ENCODE data around the gene ZNF70.
"Not testable (repeated sequence)": the region's sequence is repeated elsewhere in the genome, so short reads cannot be mapped to it uniquely, and the experiment has no call there.

Gene ZNF70

DNA sequence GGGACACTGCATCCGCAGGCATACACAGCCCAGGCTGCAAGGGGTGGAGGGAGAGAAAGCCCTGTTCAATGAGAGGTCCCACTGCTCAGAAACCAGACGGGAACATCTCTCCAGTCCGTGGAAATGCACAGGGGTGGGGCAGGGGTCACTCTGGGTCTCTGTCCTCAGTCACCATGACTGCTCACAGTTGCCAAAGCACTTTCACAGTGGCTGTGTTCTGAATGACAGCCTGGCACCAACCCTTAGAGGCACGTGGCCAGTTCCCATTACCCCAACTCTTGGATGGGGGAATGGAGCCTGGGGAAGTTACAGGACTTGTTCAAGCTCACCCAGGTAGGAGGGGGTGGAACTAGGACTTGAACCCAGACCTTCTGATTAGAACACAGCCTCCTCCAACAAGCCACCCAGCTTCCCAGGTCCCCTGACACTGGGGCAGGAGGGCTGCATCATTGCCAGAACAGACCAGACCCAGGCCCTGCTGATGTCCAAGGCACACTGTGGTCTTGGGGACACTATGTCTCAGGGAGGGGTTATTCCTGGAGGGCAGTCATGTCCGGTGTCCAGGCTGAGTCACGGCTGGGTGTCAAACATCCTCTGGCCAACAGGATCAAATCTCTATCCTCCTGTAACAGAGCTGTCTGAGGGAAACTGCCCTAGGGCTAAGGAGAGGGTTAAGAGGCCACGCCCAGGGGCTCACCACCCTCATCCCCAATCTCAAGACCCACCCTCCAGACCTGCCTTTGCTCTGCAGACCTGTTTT is 8.2 kb downstream of the ZNF70 start:
- no peak overlapping the region for H3K4me3 ChIP-seq (ENCODE audit: low read depth in 1 of 2, low read length in 2 of 2)
- no peaks in the 10 kb centered on the region for H3K4me1 ChIP-seq (ENCODE audit: control insufficient read depth in 1 of 2, insufficient read depth in 2 of 2, low read length in 2 of 2)
- peaks cover 14 to 27% of the 10 kb centered on the region in 2 donors for H3K36me3 ChIP-seq (ENCODE audit: control insufficient read depth in 1 of 2, insufficient read depth in 2 of 2, low read length in 2 of 2)
- H3K27ac ChIP-seq (ENCODE audit: low read length), result no peak overlapping the region
- no peaks in the 10 kb centered on the region for H3K27me3 ChIP-seq (ENCODE audit: low read depth, low read length)
- H3K9me3 ChIP-seq (ENCODE audit: control insufficient read depth in 1 of 2, low read length in 2 of 2), result no peaks in the 10 kb centered on the region

DNA sequence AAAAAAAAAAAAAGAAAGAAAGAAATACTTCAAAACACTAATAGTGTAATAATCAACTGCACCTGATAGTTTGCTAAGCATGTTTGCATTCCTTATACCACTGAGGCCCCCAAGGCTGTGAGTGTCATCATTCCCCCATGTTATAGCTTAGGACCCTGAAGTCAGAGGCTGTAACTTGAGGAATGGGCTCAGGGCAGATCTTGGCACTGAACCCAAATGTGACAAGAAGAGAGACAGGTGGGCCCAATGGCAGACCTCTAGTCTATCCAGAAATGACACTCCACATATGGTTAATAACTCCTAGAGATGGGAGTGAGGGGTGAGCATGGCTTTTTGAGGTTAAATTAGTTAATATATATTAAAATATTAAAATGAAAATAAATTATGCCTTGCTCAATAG is 13.2 kb downstream of the ZNF70 start:
- Histone ChIP-seq H3K4me1 (ENCODE audit: control insufficient read depth in 1 of 2, insufficient read depth in 2 of 2, low read length in 2 of 2) (no peaks in the 10 kb centered on the region), H3K27me3 (ENCODE audit: low read depth, low read length) (no peaks in the 10 kb centered on the region), H3K36me3 (ENCODE audit: control insufficient read depth in 1 of 2, insufficient read depth in 2 of 2, low read length in 2 of 2) (peaks cover 0 to 1% of the 10 kb centered on the region in 2 donors), H3K4me3 (ENCODE audit: low read depth in 1 of 2, low read length in 2 of 2) (no peak overlapping the region), H3K9me3 (ENCODE audit: control insufficient read depth in 1 of 2, low read length in 2 of 2) (no peaks in the 10 kb centered on the region), H3K27ac (ENCODE audit: low read length) (no peak overlapping the region)

DNA sequence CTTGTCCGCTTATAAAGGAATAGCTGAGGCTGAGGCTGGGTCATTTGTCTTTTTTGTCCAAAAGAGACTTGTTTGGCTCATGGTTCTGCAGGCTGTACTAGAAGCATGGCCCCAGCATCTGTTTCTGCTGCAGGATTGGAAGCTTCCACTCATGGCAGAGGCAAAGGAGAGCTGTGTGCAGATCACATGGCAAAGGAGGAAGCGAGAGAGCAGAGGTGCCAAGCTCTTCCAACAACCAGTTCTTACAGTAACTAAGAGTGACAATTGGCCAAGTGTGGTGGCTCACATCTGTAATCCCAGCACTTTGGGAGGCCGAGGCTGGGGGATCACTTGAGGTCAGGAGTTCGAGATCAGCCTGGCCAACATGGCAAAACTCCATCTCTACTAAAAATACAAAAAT is 22.8 kb downstream of the ZNF70 start:
- not testable (repeated sequence) for H3K36me3 ChIP-seq (ENCODE audit: control insufficient read depth in 1 of 2, insufficient read depth in 2 of 2, low read length in 2 of 2); H3K4me1 ChIP-seq (ENCODE audit: control insufficient read depth in 1 of 2, insufficient read depth in 2 of 2, low read length in 2 of 2); H3K27me3 ChIP-seq (ENCODE audit: low read depth, low read length); H3K4me3 ChIP-seq (ENCODE audit: low read depth in 1 of 2, low read length in 2 of 2); H3K27ac ChIP-seq (ENCODE audit: low read length); H3K9me3 ChIP-seq (ENCODE audit: control insufficient read depth in 1 of 2, low read length in 2 of 2)

DNA sequence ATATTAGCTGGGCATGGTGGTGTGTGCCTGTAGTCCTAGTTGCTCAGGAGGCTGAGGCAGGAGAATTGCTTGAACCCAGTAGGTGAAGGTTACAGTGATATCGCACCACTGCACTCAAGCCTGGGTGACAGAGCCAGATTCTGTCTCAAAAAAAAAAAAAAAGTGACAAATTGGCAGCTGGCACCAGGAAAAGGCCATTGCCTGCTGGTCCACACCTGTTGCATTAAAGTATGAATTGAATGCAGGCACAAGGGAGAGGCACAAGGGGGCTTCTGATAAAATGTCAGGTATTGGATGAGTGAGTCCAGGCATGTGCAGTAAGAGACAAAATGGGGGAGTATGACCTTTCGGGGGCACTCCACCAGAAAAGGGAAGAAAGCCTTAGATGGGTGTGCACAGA is 28.2 kb downstream of the ZNF70 start:
- no peaks in the 10 kb centered on the region for H3K36me3 ChIP-seq (ENCODE audit: control insufficient read depth in 1 of 2, insufficient read depth in 2 of 2, low read length in 2 of 2)

DNA sequence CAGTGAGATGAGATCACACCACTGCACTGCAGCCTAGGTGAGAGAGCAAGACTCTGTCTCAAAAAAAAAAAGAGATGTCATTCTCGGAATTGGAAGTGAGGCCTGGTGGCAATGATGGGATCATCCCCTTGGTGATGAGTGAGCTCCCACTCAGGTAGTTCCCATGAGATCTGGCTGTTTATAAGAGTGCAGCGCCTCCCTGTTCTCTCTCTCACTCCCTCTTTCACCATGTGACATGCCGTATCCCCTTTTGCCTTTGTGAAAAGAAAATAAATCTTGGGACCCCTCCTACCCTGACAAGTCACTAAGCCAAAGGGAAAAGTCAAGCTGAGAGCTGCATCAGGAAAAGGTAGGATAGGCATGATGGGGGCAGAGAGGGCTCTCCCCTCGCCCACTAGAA is 28.8 kb downstream of the ZNF70 start:
- Histone ChIP-seq H3K36me3 (ENCODE audit: control insufficient read depth in 1 of 2, insufficient read depth in 2 of 2, low read length in 2 of 2) (no peaks in the 10 kb centered on the region), H3K27me3 (ENCODE audit: low read depth, low read length) (no peaks in the 10 kb centered on the region), H3K27ac (ENCODE audit: low read length) (no peak overlapping the region), H3K4me1 (ENCODE audit: control insufficient read depth in 1 of 2, insufficient read depth in 2 of 2, low read length in 2 of 2) (peaks cover 0 to 3% of the 10 kb centered on the region in 2 donors), H3K4me3 (ENCODE audit: low read depth in 1 of 2, low read length in 2 of 2) (no peak overlapping the region), H3K9me3 (ENCODE audit: control insufficient read depth in 1 of 2, low read length in 2 of 2) (no peaks in the 10 kb centered on the region)

More for the DNA sequence above, 28.2 kb downstream of the ZNF70 start:
- Histone ChIP-seq H3K4me1 (ENCODE audit: control insufficient read depth in 1 of 2, insufficient read depth in 2 of 2, low read length in 2 of 2) (no peaks in the 10 kb centered on the region), H3K4me3 (ENCODE audit: low read depth in 1 of 2, low read length in 2 of 2) (no peak overlapping the region), H3K9me3 (ENCODE audit: control insufficient read depth in 1 of 2, low read length in 2 of 2) (no peaks in the 10 kb centered on the region), H3K27ac (ENCODE audit: low read length) (no peak overlapping the region), H3K27me3 (ENCODE audit: low read depth, low read length) (no peaks in the 10 kb centered on the region)

DNA sequence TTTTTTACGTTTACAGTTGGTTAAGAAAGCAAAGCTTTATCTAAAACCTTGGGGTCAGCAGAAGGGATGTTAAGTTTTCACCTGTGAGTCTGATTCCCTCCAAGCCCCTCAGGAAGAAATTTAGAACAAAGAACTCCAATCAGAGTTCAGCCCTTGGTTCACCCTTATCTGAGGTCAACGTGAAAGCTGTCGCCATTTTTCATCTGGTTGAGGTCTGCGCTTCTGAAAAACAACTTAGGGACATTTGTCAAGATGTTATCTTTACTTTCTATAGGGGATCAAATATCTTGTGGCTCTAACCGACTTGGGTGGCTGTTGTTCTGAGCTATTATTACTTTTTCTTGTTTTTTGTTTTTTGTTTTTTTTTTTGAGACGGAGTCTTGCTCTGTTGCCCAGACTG is 30.1 kb downstream of the ZNF70 start:
- Histone ChIP-seq H3K36me3 (ENCODE audit: control insufficient read depth in 1 of 2, insufficient read depth in 2 of 2, low read length in 2 of 2) (no peaks in the 10 kb centered on the region), H3K27ac (ENCODE audit: low read length) (no peak overlapping the region), H3K4me3 (ENCODE audit: low read depth in 1 of 2, low read length in 2 of 2) (no peak overlapping the region), H3K27me3 (ENCODE audit: low read depth, low read length) (no peaks in the 10 kb centered on the region), H3K4me1 (ENCODE audit: control insufficient read depth in 1 of 2, insufficient read depth in 2 of 2, low read length in 2 of 2) (peaks cover 0 to 8% of the 10 kb centered on the region in 2 donors), H3K9me3 (ENCODE audit: control insufficient read depth in 1 of 2, low read length in 2 of 2) (no peaks in the 10 kb centered on the region)

DNA sequence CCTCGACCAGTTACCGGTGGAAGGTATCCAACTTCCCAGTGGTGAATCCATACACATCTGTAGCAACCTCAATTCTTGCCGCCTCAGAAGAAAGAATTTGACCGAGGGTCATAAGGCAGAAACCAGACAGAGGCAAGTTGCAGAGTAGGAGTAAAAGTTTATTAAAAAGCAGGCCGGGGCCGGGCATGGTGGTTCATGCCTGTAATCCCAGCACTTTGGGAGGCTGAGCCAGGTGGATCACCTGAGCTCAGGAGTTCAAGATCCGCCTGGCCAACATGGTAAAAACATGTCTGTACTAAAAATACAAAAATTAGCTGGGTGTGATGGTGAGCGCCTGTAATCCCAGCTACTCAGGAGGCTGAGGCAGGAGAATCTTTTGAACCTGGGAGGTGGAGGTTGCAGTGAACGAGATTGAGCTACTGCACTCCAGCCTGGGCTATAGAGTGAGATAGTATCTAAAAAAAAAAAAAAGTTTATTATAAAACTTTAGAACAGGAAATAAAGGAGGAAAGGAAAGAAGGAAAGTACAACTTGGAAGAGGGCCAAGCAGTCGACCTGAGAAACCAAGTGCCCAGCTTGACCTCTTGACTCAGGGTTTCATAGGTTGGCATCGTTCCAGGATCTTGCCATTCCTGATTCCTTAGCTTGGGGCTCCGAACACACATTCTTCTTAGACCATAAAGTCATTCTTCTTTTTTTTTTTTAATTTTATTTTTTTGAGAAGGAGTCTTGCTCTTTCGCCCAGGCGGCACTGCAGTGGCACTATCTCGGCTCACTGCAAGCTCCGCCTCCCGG is 32.3 kb downstream of the ZNF70 start:
- H3K27me3 ChIP-seq (ENCODE audit: low read depth, low read length), result no peaks in the 10 kb centered on the region
- no peak overlapping the region for H3K27ac ChIP-seq (ENCODE audit: low read length)
- no peak overlapping the region for H3K4me3 ChIP-seq (ENCODE audit: low read depth in 1 of 2, low read length in 2 of 2)
- H3K36me3 ChIP-seq (ENCODE audit: control insufficient read depth in 1 of 2, insufficient read depth in 2 of 2, low read length in 2 of 2), result peaks cover 5 to 11% of the 10 kb centered on the region in 2 donors
- peaks cover 0 to 9% of the 10 kb centered on the region in 2 donors for H3K4me1 ChIP-seq (ENCODE audit: control insufficient read depth in 1 of 2, insufficient read depth in 2 of 2, low read length in 2 of 2)
- H3K9me3 ChIP-seq (ENCODE audit: control insufficient read depth in 1 of 2, low read length in 2 of 2), result no peaks in the 10 kb centered on the region

DNA sequence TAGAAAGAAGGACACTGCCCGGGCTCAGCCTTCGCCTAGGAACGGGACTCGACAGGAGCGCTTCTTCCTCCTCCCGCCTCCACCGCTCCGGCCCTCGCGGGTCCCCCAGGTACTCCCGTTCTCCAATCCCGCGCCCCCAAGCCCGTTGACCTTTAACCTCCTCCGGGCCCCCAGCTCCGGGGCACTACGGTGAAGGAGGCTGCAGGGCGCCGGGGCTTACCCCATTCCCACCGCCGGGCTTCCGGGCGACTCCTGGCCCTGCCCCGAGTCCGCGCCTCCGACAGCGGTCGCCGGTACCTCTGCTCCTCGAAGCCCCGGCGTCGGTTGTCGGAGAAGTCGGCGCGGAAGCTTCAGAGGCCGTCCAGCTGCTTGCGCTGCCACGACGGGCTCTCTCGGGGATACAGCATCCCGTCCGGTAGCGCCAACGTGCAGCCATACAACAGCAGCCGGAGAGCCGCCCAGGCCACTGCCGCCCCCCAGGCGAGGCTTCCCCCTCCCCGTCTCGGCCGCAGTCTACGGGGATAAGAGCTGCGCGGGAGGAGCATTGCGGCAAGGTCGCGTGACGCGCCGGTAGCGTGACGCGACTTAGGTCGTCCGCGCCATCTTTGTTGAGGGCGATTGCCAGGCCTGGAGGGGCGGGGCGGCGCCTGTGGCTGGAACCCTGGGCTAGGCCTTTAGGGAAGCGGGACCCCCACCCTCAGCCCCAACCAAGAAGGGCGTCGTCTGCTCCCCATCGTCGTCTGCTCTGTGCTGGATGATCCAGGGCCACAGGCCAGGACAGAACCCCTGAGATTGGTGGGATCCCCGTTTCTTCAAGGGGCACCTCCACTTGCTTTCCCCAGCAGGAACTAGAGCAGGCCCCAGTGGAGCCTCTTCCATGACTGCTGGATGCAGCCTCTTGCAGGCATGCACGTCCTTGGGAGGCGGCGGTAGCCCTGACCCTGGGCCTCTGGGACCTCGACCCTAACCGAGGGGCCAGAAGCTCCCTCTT is 33.8 kb downstream of the ZNF70 start:
- H3K4me1 ChIP-seq (ENCODE audit: control insufficient read depth in 1 of 2, insufficient read depth in 2 of 2, low read length in 2 of 2), result peaks cover 0 to 9% of the 10 kb centered on the region in 2 donors
- peak overlapping the region; percentile 69 to 93 for H3K4me3 ChIP-seq (ENCODE audit: low read depth in 1 of 2, low read length in 2 of 2)
- no peak overlapping the region for H3K27ac ChIP-seq (ENCODE audit: low read length)
- H3K27me3 ChIP-seq (ENCODE audit: low read depth, low read length), result no peaks in the 10 kb centered on the region
- H3K9me3 ChIP-seq (ENCODE audit: control insufficient read depth in 1 of 2, low read length in 2 of 2), result no peaks in the 10 kb centered on the region
- H3K36me3 ChIP-seq (ENCODE audit: control insufficient read depth in 1 of 2, insufficient read depth in 2 of 2, low read length in 2 of 2), result peaks cover 5 to 21% of the 10 kb centered on the region in 2 donors

DNA sequence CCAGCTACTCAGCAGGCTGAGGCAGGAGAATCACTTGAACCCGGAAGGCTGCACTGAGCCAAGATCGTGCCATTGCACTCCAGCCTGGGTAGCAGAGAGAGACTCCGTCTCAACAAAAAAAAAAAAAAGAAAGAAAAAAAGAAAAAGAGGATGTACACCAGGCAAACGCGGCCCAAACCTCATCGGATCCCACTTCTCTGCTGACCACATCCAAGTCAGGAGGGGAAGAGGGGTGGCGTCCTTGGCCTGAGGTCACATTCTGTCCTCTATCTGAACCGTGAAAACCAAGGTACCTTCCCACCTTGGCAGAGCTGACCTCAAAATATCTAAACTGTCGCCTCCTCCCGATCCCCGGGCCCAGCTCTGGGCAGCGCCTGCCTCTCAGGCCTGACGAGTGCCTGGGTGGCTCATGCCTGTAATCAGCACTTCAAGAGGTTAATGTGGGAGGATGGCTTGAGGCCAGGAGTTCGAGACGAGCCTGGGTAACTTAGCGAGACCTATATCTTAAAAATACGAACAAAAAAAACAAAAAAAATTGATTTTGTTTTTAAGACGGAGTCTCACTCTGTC is 35.0 kb downstream of the ZNF70 start:
- Histone ChIP-seq H3K27ac (ENCODE audit: low read length) (no peak overlapping the region), H3K36me3 (ENCODE audit: control insufficient read depth in 1 of 2, insufficient read depth in 2 of 2, low read length in 2 of 2) (peaks cover 13 to 33% of the 10 kb centered on the region in 2 donors), H3K27me3 (ENCODE audit: low read depth, low read length) (no peaks in the 10 kb centered on the region), H3K4me1 (ENCODE audit: control insufficient read depth in 1 of 2, insufficient read depth in 2 of 2, low read length in 2 of 2) (peaks cover 0 to 9% of the 10 kb centered on the region in 2 donors), H3K9me3 (ENCODE audit: control insufficient read depth in 1 of 2, low read length in 2 of 2) (no peaks in the 10 kb centered on the region), H3K4me3 (ENCODE audit: low read depth in 1 of 2, low read length in 2 of 2) (peak overlapping the region; percentile 69 to 93)

DNA sequence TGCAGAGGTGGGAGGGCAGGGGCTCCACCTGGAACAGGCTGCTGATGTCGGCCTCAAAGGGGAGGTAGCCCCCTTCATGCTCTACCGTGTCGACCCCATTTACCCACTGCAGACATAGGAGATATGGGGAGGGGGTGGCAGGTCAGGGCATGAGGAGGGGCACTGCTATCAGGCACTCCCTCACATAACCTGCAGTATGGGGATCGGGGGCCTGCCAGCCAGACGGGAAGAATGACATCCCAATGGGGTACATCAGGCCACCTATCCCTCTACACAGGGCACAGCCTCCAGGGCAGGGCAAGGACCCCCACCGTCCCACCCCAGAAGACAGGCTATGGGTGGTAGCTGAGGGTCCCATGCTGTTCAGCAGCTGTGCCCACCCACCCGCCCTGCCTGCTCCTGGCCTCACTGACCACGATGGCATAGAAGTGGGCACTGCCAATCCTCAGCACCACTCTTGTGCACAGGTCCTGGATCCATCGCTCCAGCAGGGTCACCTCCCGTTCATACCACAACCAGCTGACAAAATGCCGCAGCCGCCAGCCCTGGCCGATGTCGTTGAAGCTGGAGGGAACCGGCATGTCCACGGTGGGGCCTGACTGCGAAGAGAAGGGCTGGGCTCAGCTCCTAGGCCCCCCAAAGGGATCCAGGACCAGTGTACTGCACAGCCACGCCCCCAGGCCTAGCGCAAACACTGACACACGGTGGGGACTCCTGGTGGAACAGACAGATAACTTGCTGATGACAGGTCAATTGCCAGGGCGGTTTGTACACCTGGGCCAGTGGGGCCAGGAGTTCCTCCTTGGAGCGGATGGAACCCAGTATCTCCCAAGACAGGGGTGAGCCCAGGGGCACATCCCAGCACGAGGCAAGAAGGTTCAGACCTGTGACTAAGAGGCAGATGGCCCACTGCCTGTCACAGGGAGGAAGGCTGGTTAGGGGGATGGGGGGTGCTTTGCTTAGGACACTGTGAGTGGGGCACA is 36.0 kb downstream of the ZNF70 start:
- Histone ChIP-seq H3K36me3 (ENCODE audit: control insufficient read depth in 1 of 2, insufficient read depth in 2 of 2, low read length in 2 of 2) (peaks cover 15 to 43% of the 10 kb centered on the region in 2 donors), H3K27me3 (ENCODE audit: low read depth, low read length) (no peaks in the 10 kb centered on the region), H3K4me1 (ENCODE audit: control insufficient read depth in 1 of 2, insufficient read depth in 2 of 2, low read length in 2 of 2) (peaks cover 0 to 9% of the 10 kb centered on the region in 2 donors), H3K27ac (ENCODE audit: low read length) (no peak overlapping the region), H3K9me3 (ENCODE audit: control insufficient read depth in 1 of 2, low read length in 2 of 2) (no peaks in the 10 kb centered on the region), H3K4me3 (ENCODE audit: low read depth in 1 of 2, low read length in 2 of 2) (no peak overlapping the region)

All from muscle layer of duodenum (tissue), 2 donors.